Activated naive CD4-positive, alpha-beta T cell treated with anti-CD3 and anti-CD28 coated beads, Interleukin-2, amount 10 ng/mL, durations not matched to agents 5 hours and 36 hours (primary cell): ENCODE measurements around the gene SOCS2. TPM values are rescaled to one million over a fixed set of nuclear protein-coding genes. Genes with fewer than 3 reads are reported as not detected.

Source experiments
- total RNA-seq, 2 experiments: library from RNA; stranded (reverse); gene quantifications; one replicate each; pipeline ENCODE4 v1.2.3, GENCODE V29; 2021

The SOCS2 gene, protein sequence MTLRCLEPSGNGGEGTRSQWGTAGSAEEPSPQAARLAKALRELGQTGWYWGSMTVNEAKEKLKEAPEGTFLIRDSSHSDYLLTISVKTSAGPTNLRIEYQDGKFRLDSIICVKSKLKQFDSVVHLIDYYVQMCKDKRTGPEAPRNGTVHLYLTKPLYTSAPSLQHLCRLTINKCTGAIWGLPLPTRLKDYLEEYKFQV
- total RNA-seq = 100 to 1,000 TPM; 131 to 132 TPM

GRCh38 chr12:93571925-93572711, at the start of gene SOCS2:
Gene SOCS2, plus strand, starts transcription at chr12:93572675. Its CDS starts 223 bp downstream, at chr12:93572898.

Other genes starting within 250 kb of the SOCS2 start
- gene NUDT4, start 194.8 kb upstream of the SOCS2 start, total RNA-seq = 10 to 100 TPM; 42.1 to 44.9 TPM
- 100 to 1,000 TPM; 138 to 143 TPM for gene UBE2N, start 130.7 kb upstream of the SOCS2 start, total RNA-seq
- gene MRPL42, start 105.2 kb upstream of the SOCS2 start, total RNA-seq = 10 to 100 TPM; 55.2 to 57.2 TPM
- gene CRADD, start 104.7 kb downstream of the SOCS2 start, total RNA-seq = 10 to 100 TPM; 11.9 to 13.0 TPM